H54 (cell line): ENCODE data around the gene GBGT1.

Source experiments
- DNase-seq: peaks from one replicate; pipeline ENCODE4 v3.0.0; 2011; ENCODE audit warnings: low spot score, mixed read lengths; ENCODE audit not compliant: insufficient read length
- FAIRE-seq: peaks from 3 replicates; lab custom pipeline; 2011; peaks lifted over from hg19 to GRCh38; lab: Jason Lieb, UNC
- POLR2A ChIP-seq: IDR thresholded peaks from 2 replicates; pipeline ENCODE4 v1.6.1; 2011; ENCODE audit warnings: low read depth, mild to moderate bottlenecking, low read length

Gene GBGT1

DNA sequence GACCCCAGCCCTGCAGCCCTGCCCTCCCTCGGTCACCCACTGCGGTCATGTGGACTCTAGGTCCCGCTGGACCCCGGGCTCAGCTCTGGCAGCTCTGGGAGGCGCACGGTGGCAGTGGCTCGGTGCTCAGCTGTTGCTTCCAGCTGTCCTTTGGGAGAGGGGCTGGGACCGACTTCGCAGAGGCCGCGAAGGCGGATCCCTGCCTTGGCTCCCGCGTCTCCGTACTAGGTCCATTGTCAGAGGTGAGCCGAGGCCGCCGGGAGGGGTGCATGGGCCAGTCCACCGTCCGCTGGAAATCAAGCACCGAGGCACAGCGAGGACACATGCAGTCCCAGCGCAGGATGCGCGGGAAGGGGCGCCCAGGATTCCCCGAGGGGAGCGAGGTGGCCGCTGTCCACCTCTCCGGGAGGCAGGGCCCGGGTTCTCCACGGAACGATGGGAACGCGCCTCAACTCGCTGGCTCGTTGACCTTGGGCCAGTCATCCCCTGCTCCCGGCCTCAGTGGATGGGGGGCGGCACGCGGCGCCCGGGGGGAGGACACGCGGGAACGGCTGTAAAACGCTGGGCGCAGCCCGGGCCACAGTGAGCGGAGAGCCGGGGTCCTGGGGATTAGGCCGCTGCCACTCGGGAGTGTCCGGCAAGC is 732 bp downstream of the GBGT1 start:
- FAIRE-seq (no peak), DNase-seq (no peak)
- no peak for TF ChIP-seq POLR2A

DNA sequence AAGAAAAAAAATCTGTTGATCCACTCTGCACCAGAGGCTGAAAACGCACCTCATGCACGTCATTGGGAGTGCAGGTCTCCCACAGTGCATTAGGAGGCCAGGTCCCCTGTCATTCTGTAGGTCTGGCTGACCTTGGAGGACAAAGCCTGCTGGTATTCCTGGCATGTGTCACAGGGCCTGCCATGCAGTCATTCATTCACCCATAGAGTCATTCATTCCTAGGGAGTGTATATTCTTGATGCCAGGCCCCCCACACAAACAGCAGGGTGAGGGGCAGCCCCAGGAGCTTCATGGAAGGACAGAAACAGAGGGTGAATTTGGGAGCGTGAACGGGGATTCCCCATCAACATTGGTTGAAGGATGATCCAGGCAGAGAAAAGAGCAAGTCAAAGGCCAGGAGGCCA is 2.2 kb downstream of the GBGT1 start:
- no peak for TF ChIP-seq POLR2A
- no peak for DNase-seq
- FAIRE-seq: no peak

DNA sequence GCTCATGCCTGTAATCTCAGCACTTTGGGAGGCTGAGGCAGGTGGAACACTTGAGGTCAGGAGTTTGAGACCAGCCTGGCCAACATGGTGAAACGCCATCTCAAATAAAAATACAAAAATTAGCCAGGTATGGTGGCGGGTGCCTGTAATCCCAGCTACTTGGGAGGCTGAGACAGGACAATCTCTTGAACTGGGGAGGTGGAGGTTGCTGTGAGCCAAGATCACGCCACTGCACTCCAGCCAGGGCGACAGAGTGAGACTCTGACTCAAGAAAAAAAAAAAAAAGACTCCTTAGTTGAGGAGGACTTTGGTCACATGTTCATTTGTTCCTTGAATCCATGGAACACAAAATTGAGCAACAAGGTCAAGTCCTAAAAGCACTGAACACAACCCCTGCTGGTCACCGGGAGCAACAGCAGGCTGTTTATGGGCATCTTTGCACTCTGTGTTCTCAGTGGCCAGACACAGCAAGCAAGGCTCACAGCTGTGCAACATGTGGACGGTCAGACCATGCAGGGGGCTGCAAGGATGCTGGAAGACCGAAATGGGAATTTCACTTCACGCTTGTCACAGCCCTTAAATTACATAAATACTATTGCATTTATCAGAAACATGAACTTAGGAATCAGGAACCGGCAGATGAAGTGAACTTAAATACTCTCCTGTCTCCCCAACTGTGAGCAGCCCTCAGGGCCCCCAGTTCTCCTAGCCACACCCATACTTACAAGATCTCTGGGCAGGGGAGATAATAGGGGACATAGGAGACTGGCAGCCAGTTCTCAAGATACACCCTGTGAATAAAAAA is 2.8 kb downstream of the GBGT1 start:
- no peak for TF ChIP-seq POLR2A
- peak; percentile 87 for FAIRE-seq
- DNase-seq: peak; percentile 95

DNA sequence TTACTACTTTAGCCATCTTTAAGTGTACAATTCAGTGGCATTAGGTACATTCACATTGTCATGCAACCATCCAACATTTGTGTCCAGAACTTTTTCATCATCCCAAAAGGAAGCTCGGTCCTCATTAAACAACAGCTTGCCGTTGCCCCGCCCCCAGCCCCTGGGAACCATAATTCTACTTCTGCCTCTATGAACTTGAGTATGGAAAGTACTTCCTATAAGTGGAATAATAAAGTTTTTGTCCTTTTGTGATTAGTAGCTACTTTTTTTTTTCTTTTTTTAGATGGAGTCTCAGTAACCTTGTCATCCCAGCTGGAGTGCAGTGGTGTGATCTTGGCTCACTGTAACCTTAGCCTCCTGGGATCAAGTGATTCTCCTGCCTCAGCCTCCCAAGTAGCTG is 5.0 kb downstream of the GBGT1 start:
- FAIRE-seq (no peak), DNase-seq (no peak)
- no peak for TF ChIP-seq POLR2A

DNA sequence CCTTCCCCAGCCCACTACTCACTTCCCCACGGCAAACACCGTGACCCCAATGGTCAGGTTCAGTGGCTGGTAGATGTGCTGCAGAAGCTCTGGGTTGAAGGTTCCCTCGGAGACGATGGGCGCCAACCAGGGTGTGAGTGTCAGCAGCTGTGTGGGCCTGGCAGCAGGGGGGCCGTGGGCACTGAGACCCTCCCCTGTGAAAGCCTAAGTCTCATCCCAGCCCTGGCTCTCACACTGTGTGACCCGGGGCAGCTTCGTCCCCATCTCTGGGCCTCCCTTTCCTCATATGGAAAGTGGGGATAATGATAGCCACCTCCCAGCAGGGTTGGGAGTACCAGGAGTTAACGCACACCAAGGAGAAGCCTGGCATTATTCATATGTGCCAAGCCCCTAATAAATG is 8.6 kb downstream of the GBGT1 start:
- TF ChIP-seq POLR2A: no peak
- FAIRE-seq (no peak), DNase-seq (no peak)

DNA sequence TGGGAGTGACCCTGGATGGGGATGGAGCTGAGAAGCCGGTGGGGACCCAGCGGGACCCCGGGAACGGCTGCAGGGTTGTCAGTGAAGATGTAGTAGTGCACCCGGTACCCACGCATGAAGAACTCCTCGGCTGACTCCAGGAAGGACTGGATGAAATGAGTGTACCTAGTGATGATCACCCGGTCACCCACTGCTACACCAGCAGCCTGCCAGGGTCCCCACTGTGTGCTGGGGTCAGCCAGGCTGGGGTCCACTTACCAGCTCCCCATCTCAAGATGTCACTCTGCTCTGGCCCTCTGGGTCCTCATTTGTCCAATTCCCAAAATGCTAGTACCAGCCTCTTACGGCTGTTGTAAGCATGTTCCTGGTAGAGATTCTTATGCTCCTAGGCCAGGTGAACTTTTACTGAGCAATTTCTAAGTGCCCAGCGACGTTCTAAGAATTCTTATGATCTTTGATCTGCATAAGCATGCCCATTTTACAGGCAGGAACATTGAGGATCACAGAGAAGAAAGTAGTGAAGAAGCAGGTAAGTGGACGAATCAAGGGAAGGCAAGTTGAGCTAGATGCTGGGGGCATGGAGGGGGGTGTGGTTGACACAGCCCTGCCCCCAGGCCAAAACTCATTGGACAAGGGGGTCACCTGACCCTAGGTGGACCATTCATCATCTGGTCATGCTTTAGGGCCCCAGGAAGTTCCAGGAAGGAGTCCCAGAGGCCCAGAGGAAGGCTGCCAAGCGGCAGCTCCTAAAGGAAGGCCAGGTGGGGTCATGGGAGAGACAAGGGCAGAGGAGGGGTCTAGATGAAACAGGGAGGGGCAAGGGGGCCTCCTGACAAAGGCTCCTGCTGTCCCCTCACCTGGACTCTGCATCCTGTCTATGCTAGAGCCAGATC is 9.4 kb downstream of the GBGT1 start:
- no peak for DNase-seq
- TF ChIP-seq POLR2A: no peak
- no peak for FAIRE-seq

DNA sequence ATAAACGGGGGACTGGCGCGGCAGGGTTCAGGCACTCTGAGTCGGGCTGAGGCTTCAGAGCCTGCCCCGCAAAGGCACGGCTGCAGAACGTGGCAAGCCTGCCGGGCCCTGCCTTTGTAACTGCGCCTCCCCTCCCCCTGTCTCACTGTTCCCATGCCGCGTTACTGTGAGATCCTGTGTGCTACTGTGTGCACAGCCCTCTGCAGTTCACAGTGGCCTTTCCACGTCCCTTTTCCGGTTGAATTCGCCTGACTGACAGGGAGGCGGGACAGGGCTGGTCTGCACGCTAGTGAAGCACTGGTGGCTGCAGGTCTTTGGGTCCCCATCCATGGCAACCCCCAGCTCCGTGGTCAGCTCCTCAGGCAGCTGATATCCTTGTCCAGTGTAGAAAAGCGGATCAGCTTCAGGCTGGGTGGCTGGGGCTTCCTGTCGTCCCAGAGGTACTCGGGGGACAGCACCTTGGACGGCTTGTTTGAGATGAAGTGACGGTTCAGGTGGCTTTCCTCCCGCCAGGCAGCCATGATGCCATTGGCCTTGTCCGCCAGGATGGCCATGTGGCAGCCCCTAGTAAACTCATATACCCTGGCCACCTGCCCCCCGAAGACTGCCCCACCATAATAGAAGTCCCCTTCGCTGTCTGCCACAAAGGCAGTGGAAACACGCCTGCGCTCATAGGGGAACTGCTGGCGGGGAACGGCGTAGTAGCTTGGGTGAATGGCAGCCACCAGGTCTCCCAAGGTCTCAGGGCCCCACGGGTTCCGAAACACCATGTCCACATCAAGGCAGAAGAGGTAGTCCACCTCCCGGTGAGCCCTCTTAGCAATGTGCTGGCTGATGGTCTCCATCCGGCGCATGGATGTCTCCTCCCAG is 10.3 kb downstream of the GBGT1 start:
- FAIRE-seq (no peak), DNase-seq (no peak)

DNA sequence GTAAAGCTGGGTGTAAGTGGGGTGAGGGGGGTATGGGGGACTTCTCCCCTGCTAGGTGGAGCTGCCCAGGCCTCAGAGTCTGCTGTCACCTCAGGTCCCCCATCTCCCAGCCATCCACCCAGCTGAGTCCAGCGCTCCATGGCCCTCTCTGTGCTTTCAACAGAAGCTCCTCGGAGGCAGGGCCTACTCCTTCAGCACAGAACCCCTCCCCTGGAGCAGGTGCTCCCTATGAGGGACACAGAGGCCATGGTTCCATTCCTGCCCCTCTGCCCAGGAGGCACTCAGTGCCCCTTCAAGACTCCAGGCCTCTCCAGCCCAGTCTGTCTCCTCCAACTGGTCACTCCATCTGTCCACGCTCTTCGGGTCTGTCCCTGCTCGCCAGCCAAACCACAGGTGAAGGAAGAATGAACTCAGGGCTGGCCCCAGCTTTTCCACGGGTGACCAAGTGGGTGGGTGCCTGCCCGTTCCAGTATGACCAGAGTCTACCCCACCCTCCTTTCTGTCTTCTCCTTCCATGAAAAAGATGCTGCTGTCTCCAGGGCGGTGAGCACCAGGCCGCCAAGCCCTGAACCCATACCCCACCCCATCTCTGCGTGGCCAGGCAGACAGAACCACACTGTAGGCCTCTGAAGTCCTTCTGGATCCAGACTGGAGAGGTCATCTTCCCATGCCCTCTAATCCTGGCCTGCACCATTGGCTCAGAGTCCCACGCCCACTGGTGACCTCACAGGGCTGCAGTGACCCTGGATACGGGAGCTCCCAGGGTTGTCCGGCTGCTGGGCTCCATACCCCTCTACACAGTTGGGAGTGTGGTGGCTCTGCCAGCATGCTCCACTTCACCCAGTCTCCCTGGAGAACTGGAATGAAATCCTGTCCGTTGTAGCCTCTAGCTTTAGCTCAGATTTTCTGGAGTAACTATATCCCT is 11.9 kb downstream of the GBGT1 start:
- DNase-seq (no peak), FAIRE-seq (no peak)
- TF ChIP-seq POLR2A: no peak

More for the DNA sequence above, 10.3 kb downstream of the GBGT1 start:
- TF ChIP-seq POLR2A: no peak

DNA sequence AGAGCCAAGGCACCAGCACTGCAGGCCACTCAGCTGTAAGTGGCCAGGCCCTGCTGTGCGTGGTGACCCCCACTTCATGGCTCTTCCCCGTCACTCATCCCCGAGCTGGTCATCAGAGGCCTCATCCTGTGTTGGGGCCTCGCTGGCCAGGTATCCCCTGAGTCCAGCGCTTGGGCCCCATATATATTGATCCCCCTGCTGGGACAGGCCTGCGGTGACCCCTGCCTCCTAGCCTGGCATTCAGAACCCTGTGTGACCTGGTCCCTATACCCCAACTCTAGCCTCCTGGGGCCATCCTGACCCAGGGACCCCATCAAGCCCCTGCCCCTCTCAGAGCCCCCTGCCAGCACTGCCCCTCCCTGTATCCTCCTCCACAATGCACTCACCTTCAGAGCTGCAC is 12.7 kb downstream of the GBGT1 start:
- FAIRE-seq (no peak), DNase-seq (no peak)
- TF ChIP-seq POLR2A: no peak

DNA sequence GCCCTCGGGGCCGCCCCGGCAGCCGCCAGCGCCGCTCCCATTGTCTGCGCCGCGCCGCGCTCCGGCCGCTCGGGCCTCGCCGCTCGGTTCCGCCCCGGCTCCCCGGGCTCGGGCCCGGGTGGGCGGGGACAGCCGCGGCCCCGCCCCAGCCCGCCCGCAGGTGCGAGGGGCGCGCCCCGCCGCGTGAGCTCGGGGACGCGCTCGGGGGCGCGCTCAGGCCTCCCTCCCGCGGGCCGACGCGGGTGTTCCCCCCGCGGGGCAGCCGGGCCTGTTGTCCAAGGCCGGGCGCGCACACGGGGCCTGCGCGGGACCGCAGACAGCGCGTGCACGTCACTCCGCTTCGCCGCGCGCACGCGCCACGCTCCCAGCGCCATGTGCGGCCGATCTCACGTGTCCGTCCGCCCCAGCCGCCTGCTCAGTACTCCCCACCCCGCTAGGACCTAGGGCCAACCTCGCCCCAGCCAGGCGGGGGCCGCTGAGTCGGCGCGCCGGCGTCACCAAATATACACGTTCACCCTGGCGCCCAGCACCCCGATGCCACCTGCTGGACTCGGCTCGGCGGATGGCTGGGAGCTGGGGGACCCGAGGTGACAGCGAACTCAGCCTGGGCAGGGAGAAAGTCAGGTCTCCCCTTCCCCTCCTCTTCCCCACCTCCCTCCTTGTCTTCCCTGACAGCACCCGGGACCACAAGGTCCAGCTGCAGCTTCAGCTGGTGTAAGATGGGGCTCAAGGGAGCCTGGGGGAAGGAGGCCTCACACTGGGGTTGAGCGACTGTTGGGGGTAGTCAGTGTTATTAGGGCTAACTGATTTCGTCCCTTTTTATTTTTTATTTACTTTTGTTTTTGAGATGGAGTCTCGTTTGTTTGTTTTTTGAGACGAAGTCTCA is 14.3 kb downstream of the GBGT1 start:
- FAIRE-seq (peak; percentile 78), DNase-seq (peak; percentile 100)
- TF ChIP-seq POLR2A: peak; percentile 42
